Measurements from ENCODE around the gene CUEDC1. TPM values are rescaled to one million over a fixed set of nuclear protein-coding genes. Genes with fewer than 3 reads are reported as not detected.

CUEDC1 gene
- total and polyA plus RNA-seq, 2 of the 13 experiments (the other 11 are each of a cell fraction or from before 2014, with no cell fraction given): 7.4 to 12.9 TPM

GRCh38 chr17:57892820-57893595 is 62.2 kb downstream of the CUEDC1 start (continued):
- TF ChIP-seq MIXL1 (CRISPR knock-in tag; IDR thresholded peaks at IDR 0.05): 0 out of 2 replicates have a peak, but pooled peaks have one; percentile 12
- no peak for TF ChIP-seq ZNF558 (CRISPR knock-in tag; IDR thresholded peaks at IDR 0.05; ENCODE audit: borderline replicate concordance)
- TF ChIP-seq ZNF441 (CRISPR knock-in tag; IDR thresholded peaks at IDR 0.05; ENCODE audit: borderline replicate concordance): no peak
- TF ChIP-seq ZNF430 (CRISPR knock-in tag; IDR thresholded peaks at IDR 0.05): no peak; the same call in 1 of the 2 replicates
- 0 out of 2 replicates have a peak, but pooled peaks have one; percentile 30 for TF ChIP-seq PHF8 (CRISPR knock-in tag; IDR thresholded peaks at IDR 0.05)
- TF ChIP-seq MBD4 (IDR thresholded peaks at IDR 0.05; ENCODE audit: borderline replicate concordance, low read length): no peak
- TF ChIP-seq ZNF768 (CRISPR knock-in tag; IDR thresholded peaks at IDR 0.05): no peak
- TF ChIP-seq ZNF737 (CRISPR knock-in tag; IDR thresholded peaks at IDR 0.05; ENCODE audit: borderline replicate concordance): no peak
- TF ChIP-seq STAG1 (CRISPR knock-in tag; IDR thresholded peaks at IDR 0.05): no peak
- no peak; the same call in 1 of the 2 replicates for TF ChIP-seq CHCHD3 (CRISPR knock-in tag; IDR thresholded peaks at IDR 0.05)
- TF ChIP-seq ZNF644 (CRISPR knock-in tag; IDR thresholded peaks at IDR 0.05; ENCODE audit: low read depth): peak; percentile 94
- TF ChIP-seq RXRA (CRISPR knock-in tag; IDR thresholded peaks at IDR 0.05): peak; percentile 61
- TF ChIP-seq ZNF576 (CRISPR knock-in tag; IDR thresholded peaks at IDR 0.05): 0 out of 2 replicates have a peak, but pooled peaks have one; percentile 50
- TF ChIP-seq, protein P1, sequence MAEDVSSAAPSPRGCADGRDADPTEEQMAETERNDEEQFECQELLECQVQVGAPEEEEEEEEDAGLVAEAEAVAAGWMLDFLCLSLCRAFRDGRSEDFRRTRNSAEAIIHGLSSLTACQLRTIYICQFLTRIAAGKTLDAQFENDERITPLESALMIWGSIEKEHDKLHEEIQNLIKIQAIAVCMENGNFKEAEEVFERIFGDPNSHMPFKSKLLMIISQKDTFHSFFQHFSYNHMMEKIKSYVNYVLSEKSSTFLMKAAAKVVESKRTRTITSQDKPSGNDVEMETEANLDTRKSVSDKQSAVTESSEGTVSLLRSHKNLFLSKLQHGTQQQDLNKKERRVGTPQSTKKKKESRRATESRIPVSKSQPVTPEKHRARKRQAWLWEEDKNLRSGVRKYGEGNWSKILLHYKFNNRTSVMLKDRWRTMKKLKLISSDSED (CRISPR knock-in tag; IDR thresholded peaks at IDR 0.05): no peak
- TF ChIP-seq ZNF30 (CRISPR knock-in tag; IDR thresholded peaks at IDR 0.05): no peak
- TF ChIP-seq NR2F2 (IDR thresholded peaks at IDR 0.05; ENCODE audit: borderline replicate concordance, low read depth): 0 out of 2 replicates have a peak, but pooled peaks have one; percentile 44
- TF ChIP-seq ZNF569 (CRISPR knock-in tag; IDR thresholded peaks at IDR 0.05; ENCODE audit: borderline replicate concordance): no peak
- TF ChIP-seq FOXP1 (IDR thresholded peaks at IDR 0.05): no peak
- TF ChIP-seq FOXP1 (CRISPR knock-in tag; IDR thresholded peaks at IDR 0.05): peak; percentile 15; the same call in 1 of the 2 replicates
- TF ChIP-seq, protein P2, sequence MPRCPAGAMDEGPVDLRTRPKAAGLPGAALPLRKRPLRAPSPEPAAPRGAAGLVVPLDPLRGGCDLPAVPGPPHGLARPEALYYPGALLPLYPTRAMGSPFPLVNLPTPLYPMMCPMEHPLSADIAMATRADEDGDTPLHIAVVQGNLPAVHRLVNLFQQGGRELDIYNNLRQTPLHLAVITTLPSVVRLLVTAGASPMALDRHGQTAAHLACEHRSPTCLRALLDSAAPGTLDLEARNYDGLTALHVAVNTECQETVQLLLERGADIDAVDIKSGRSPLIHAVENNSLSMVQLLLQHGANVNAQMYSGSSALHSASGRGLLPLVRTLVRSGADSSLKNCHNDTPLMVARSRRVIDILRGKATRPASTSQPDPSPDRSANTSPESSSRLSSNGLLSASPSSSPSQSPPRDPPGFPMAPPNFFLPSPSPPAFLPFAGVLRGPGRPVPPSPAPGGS (CRISPR knock-in tag; IDR thresholded peaks at IDR 0.05): peak; percentile 71; the same call in 1 of the 2 replicates
- TF ChIP-seq, protein P3, sequence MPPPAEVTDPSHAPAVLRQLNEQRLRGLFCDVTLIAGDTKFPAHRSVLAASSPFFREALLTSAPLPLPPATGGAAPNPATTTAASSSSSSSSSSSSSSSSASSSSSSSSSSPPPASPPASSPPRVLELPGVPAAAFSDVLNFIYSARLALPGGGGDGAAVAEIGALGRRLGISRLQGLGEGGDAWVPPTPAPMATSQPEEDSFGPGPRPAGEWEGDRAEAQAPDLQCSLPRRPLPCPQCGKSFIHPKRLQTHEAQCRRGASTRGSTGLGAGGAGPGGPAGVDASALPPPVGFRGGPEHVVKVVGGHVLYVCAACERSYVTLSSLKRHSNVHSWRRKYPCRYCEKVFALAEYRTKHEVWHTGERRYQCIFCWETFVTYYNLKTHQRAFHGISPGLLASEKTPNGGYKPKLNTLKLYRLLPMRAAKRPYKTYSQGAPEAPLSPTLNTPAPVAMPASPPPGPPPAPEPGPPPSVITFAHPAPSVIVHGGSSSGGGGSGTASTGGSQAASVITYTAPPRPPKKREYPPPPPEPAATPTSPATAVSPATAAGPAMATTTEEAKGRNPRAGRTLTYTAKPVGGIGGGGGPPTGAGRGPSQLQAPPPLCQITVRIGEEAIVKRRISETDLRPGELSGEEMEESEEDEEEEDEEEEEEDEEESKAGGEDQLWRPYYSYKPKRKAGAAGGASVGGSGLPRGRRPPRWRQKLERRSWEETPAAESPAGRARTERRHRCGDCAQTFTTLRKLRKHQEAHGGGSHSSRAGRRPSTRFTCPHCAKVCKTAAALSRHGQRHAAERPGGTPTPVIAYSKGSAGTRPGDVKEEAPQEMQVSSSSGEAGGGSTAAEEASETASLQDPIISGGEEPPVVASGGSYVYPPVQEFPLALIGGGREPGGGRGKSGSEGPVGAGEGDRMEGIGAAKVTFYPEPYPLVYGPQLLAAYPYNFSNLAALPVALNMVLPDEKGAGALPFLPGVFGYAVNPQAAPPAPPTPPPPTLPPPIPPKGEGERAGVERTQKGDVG (CRISPR knock-in tag; IDR thresholded peaks at IDR 0.05; ENCODE audit: borderline replicate concordance): peak; percentile 80; the same call in 1 of the 2 replicates
- no peak for TF ChIP-seq ETV6 (CRISPR knock-in tag; conservative IDR thresholded peaks at IDR 0.05)
- TF ChIP-seq SIN3B (IDR thresholded peaks at IDR 0.05; ENCODE audit: low read length): no peak
- no peak for TF ChIP-seq ZNF782 (CRISPR knock-in tag; IDR thresholded peaks at IDR 0.05; ENCODE audit: borderline replicate concordance)
- TF ChIP-seq ZNF557 (CRISPR knock-in tag; IDR thresholded peaks at IDR 0.05): no peak

Data from HepG2 (cell line).